ENCODE data around the gene TRPC1. TPM values are rescaled to one million over a fixed set of nuclear protein-coding genes. Genes with fewer than 3 reads are reported as not detected.

TRPC1 gene
- total RNA-seq, 3 donors from 2014 or later, result 0.87 to 11.4 (median 2.0) TPM

DNA sequence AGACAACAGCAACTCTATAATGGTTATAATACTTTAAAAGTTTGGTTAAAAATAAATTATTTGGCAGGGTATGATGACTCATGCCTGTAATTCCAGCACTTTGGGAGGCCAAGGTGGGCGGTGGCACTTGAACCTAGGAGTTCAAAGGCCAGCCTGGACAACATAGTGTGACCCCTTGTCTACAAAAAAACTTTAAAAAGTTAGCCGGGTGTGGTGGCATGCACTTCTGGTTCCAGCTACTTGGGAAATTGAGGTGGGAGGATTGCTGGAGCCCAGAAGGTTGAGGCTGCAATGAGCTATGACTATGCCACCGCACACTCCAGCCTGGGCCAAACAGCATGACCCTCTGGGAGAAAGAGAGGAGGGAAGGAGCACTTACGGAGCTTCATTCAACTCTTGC lies 7.7 kb upstream of the TRPC1 start:
- TF ChIP-seq, protein P1, sequence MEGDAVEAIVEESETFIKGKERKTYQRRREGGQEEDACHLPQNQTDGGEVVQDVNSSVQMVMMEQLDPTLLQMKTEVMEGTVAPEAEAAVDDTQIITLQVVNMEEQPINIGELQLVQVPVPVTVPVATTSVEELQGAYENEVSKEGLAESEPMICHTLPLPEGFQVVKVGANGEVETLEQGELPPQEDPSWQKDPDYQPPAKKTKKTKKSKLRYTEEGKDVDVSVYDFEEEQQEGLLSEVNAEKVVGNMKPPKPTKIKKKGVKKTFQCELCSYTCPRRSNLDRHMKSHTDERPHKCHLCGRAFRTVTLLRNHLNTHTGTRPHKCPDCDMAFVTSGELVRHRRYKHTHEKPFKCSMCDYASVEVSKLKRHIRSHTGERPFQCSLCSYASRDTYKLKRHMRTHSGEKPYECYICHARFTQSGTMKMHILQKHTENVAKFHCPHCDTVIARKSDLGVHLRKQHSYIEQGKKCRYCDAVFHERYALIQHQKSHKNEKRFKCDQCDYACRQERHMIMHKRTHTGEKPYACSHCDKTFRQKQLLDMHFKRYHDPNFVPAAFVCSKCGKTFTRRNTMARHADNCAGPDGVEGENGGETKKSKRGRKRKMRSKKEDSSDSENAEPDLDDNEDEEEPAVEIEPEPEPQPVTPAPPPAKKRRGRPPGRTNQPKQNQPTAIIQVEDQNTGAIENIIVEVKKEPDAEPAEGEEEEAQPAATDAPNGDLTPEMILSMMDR (IDR thresholded peaks at IDR 0.05), result no peak
- ATAC-seq (no peak), DNase-seq (no peak)
- Histone ChIP-seq H3K4me3 (no peak overlapping the region), H3K9me3 (no peaks in the 10 kb centered on the region), H3K4me1 (ENCODE audit: low read depth) (no peaks in the 10 kb centered on the region), H3K36me3 (ENCODE audit: low read depth) (no peaks in the 10 kb centered on the region)
- intact Hi-C loops (cut with DNase I, micrococcal nuclease), result no loop called here

DNA sequence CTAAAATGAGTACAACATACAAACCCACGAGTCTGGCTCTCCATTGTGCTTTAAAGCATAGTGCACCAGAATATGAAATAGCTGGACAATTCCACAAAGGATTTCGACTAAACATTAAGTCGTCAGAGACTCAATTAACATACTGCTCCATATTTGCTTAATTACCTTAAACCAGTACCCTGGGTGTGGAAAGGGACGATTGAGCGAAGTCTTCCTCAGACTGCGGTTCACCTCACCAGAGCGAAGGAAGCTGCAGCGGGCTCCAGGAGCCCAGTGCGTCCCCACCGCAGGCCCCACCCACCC lies 218 bp upstream of the TRPC1 start:
- Histone ChIP-seq H3K36me3 (ENCODE audit: low read depth) (no peaks in the 10 kb centered on the region), H3K4me1 (ENCODE audit: low read depth) (peaks cover 4% of the 10 kb centered on the region), H3K4me3 (peak overlapping the region; percentile 40), H3K9me3 (peaks cover 2% of the 10 kb centered on the region)
- DNase-seq (no peak), ATAC-seq (no peak)
- TF ChIP-seq, protein P1 (IDR thresholded peaks at IDR 0.05), result no peak
- intact Hi-C loops (cut with DNase I, micrococcal nuclease), result no loop called here

DNA sequence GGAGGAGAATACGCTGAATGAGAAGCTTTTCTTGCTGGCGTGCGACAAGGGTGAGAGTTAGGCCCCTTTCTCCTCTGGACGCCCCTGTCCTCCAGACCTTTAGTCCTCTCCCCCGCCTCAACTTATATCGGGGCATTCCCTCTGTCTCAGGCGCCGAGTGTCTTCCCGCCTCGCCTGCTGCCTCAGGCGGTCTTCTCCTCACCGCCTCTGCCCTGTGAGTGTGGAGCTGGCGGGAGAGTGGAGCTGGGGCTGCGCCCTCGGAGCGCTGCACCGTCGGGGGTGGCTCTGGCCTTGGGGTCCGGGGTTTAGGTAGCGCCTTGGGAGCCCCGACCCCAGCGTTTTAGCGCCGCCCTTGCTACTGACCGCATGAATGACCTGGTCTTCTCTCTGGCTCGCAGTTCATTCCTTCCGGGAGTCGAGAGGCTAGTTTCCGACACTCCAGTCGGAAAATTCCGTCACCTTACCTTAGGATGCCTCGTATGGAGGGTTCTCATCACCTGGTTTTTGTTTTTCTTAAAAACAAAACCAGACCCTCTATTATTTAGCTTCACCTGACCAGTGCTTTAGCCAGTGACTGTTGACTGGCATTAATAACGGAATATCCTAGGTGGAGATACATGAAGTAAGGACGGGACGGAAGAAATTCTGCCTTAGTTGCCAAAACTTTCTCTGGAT lies 985 bp downstream of the TRPC1 start:
- no peaks in the 10 kb centered on the region for H3K36me3 ChIP-seq (ENCODE audit: low read depth)
- H3K4me3 ChIP-seq, result no peak overlapping the region
- ATAC-seq, result peak; percentile 36
- peaks cover 4% of the 10 kb centered on the region for H3K4me1 ChIP-seq (ENCODE audit: low read depth)
- TF ChIP-seq, protein P1 (IDR thresholded peaks at IDR 0.05), result no peak
- peaks cover 2% of the 10 kb centered on the region for H3K9me3 ChIP-seq
- peak in 2 of 3 donors; percentile 14 to 60 for DNase-seq
- intact Hi-C loops (cut with DNase I, micrococcal nuclease), result no loop called here

DNA sequence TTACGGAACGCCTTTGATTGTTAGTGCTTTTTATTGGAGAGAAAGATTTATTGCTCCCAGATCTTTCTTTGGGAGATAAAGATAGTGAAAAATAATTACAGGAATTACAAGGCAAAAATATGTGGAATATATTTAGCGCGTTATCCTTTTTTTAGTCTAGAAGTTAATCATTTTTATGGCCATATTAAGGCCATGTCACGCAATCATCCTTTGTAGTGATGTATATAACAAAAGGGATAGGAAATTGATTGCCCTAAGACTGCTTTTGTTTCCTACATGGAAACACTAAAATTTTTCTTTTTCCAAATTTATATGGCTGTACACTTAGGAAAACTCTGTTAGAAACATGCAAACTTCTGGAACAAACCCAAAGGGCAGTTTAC lies 1.5 kb downstream of the TRPC1 start:
- ATAC-seq (no peak), DNase-seq (no peak)
- Histone ChIP-seq H3K9me3 (peaks cover 2% of the 10 kb centered on the region), H3K4me1 (ENCODE audit: low read depth) (peaks cover 4% of the 10 kb centered on the region), H3K36me3 (ENCODE audit: low read depth) (no peaks in the 10 kb centered on the region), H3K4me3 (no peak overlapping the region)
- TF ChIP-seq, protein P1 (IDR thresholded peaks at IDR 0.05), result no peak
- intact Hi-C loops (cut with DNase I, micrococcal nuclease), result no loop called here

DNA sequence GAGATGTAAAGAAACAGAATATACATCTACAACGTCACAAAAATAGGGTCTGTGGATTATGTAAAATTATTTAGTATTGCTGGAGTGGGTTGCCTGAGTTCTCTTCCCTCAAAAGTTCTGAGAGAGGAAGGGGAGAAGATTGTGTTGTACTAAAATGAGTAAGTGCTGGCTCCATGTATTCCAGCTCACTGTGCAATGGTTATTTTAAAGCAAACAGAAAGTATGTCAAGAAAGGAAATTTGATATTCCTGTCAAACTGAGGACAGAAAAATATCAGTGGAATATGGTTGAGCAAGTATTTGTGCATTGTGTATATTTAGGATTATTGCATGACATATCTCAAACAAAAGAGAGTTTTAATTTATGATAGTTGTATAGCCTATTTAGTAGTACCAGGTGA lies 2.2 kb downstream of the TRPC1 start:
- intact Hi-C loops (cut with DNase I, micrococcal nuclease), result no loop called here
- H3K9me3 ChIP-seq, result peaks cover 2% of the 10 kb centered on the region
- no peaks in the 10 kb centered on the region for H3K36me3 ChIP-seq (ENCODE audit: low read depth)
- ATAC-seq (no peak), DNase-seq (no peak)
- H3K4me3 ChIP-seq, result no peak overlapping the region
- peaks cover 4% of the 10 kb centered on the region for H3K4me1 ChIP-seq (ENCODE audit: low read depth)
- TF ChIP-seq, protein P1 (IDR thresholded peaks at IDR 0.05), result no peak

DNA sequence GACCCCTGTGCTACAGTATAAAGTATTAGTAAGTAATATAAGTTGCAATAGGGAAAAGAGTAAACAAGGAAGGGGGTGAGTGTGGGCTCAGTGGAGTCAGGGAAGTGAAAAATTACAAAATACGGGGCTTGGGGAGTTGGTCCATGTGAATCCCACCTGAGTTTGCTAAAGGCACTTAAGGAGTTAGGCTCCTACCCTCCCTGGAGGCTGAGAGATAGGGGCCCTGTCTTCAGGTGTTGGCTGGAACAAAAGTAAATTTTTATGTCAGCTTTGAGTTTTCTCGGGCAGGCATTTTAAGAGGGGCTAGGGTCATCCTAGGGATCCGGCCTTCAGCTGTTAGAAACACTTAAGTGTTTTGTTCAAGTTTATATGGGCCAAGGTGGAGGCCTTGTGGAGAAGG lies 8.2 kb downstream of the TRPC1 start:
- H3K4me1 ChIP-seq (ENCODE audit: low read depth), result no peaks in the 10 kb centered on the region
- no peaks in the 10 kb centered on the region for H3K36me3 ChIP-seq (ENCODE audit: low read depth)
- no peaks in the 10 kb centered on the region for H3K9me3 ChIP-seq
- DNase-seq (no peak), ATAC-seq (no peak)
- intact Hi-C loops (cut with DNase I, micrococcal nuclease), result no loop called here
- TF ChIP-seq, protein P1 (IDR thresholded peaks at IDR 0.05), result no peak
- H3K4me3 ChIP-seq, result no peak overlapping the region

Data from mucosa of descending colon (tissue), 3 donors.